Stimulated activated naive B cell treated with anti-CD40 and anti-IgM and Interleukin-4, amounts not matched to agents 10 μg/mL and 1 μg/mL and 100 μg/mL, for 72 hours (primary cell): ENCODE measurements around the gene INSYN2A.

ENCODE experiments used
- ATAC-seq, 2 donors: fragments of 150-1000 bp; cut with Tn5 transposase; replicated peaks; 2 replicates each; pipeline ENCODE4 v1.10.0; 2021; ENCODE audit warnings: moderate library complexity in 1 of 2
- DNase-seq: peaks from one replicate; pipeline ENCODE4 v3.0.0; 2021
- H3K27ac Mint-ChIP-seq: one replicate; pipeline ENCODE4 v1.8.0; 2022; ENCODE audit warnings: mild to moderate bottlenecking, mixed read lengths
- H3K27me3 Mint-ChIP-seq, 2 donors: one replicate each; pipeline ENCODE4 v1.8.0; 2022; ENCODE audit warnings: mixed read lengths in 2 of 2
- H3K36me3 Mint-ChIP-seq, 2 donors: one replicate each; pipeline ENCODE4 v1.8.0; 2022; ENCODE audit warnings: mixed read lengths in 2 of 2, mild to moderate bottlenecking in 1 of 2
- H3K4me1 Mint-ChIP-seq, 2 donors: one replicate each; pipeline ENCODE4 v1.8.0; 2022; ENCODE audit warnings: mixed read lengths in 2 of 2, mild to moderate bottlenecking in 1 of 2
- H3K4me3 Mint-ChIP-seq, 2 donors: one replicate each; pipeline ENCODE4 v1.8.0; 2022; ENCODE audit warnings: mild to moderate bottlenecking in 2 of 2, mixed read lengths in 2 of 2, moderate library complexity in 1 of 2
- H3K9me3 Mint-ChIP-seq, 2 donors: one replicate each; pipeline ENCODE4 v1.8.0; 2022; ENCODE audit warnings: mixed read lengths in 2 of 2, mild to moderate bottlenecking in 1 of 2

Gene INSYN2A

GRCh38 chr10:127186813-127187212, 9.6 kb downstream of the INSYN2A start:
- Mint-ChIP-seq H3K9me3 (peaks cover 0 to 3% of the 10 kb centered on the region in 2 donors), H3K4me1 (no peaks in the 10 kb centered on the region), H3K4me3 (no peak overlapping the region), H3K27me3 (peaks cover 0 to 6% of the 10 kb centered on the region in 2 donors), H3K36me3 (no peaks in the 10 kb centered on the region), H3K27ac (no peak overlapping the region)
- DNase-seq (no peak), ATAC-seq (no peak)

- no peak overlapping the region for H3K27ac Mint-ChIP-seq
These were observed 11.8 kb downstream of the INSYN2A start for GRCh38 chr10:127184582-127184981.

GRCh38 chr10:127182161-127182560, 14.2 kb downstream of the INSYN2A start:
- peaks cover 0 to 3% of the 10 kb centered on the region in 2 donors for H3K9me3 Mint-ChIP-seq
- no peak overlapping the region for H3K4me3 Mint-ChIP-seq
- H3K27ac Mint-ChIP-seq: no peak overlapping the region

More at GRCh38 chr10:127184582-127184981, 11.8 kb downstream of the INSYN2A start:
- no peaks in the 10 kb centered on the region for H3K4me1 Mint-ChIP-seq
- H3K4me3 Mint-ChIP-seq: no peak overlapping the region
- H3K36me3 Mint-ChIP-seq: no peaks in the 10 kb centered on the region
- peaks cover 0 to 3% of the 10 kb centered on the region in 2 donors for H3K9me3 Mint-ChIP-seq
- no peaks in the 10 kb centered on the region for H3K27me3 Mint-ChIP-seq
- ATAC-seq (no peak), DNase-seq (no peak)

GRCh38 chr10:127179612-127180250, 16.7 kb downstream of the INSYN2A start:
- no peak overlapping the region for H3K4me3 Mint-ChIP-seq
- no peaks in the 10 kb centered on the region for H3K4me1 Mint-ChIP-seq
- no peak overlapping the region for H3K27ac Mint-ChIP-seq
- H3K27me3 Mint-ChIP-seq: no peaks in the 10 kb centered on the region
- no peaks in the 10 kb centered on the region for H3K9me3 Mint-ChIP-seq
- ATAC-seq (no peak), DNase-seq (no peak)
- no peaks in the 10 kb centered on the region for H3K36me3 Mint-ChIP-seq

More at GRCh38 chr10:127182161-127182560, 14.2 kb downstream of the INSYN2A start:
- DNase-seq: no peak
- Mint-ChIP-seq H3K36me3 (no peaks in the 10 kb centered on the region), H3K27me3 (no peaks in the 10 kb centered on the region), H3K4me1 (no peaks in the 10 kb centered on the region)
- no peak for ATAC-seq

GRCh38 chr10:127176649-127177048, 19.7 kb downstream of the INSYN2A start:
- H3K4me1 Mint-ChIP-seq: no peaks in the 10 kb centered on the region

GRCh38 chr10:127175357-127176110, 20.9 kb downstream of the INSYN2A start:
- no peak for ATAC-seq
- no peaks in the 10 kb centered on the region for H3K4me1 Mint-ChIP-seq

More at GRCh38 chr10:127176649-127177048, 19.7 kb downstream of the INSYN2A start:
- ATAC-seq (no peak), DNase-seq (no peak)
- Mint-ChIP-seq H3K27ac (no peak overlapping the region), H3K4me3 (no peak overlapping the region), H3K36me3 (no peaks in the 10 kb centered on the region), H3K9me3 (no peaks in the 10 kb centered on the region), H3K27me3 (no peaks in the 10 kb centered on the region)

GRCh38 chr10:127174866-127175265, 21.5 kb downstream of the INSYN2A start:
- H3K27me3 Mint-ChIP-seq: no peaks in the 10 kb centered on the region
- no peak overlapping the region for H3K27ac Mint-ChIP-seq
- no peaks in the 10 kb centered on the region for H3K4me1 Mint-ChIP-seq
- no peak overlapping the region for H3K4me3 Mint-ChIP-seq
- H3K36me3 Mint-ChIP-seq: no peaks in the 10 kb centered on the region
- ATAC-seq (no peak), DNase-seq (no peak)
- H3K9me3 Mint-ChIP-seq: no peaks in the 10 kb centered on the region

More at GRCh38 chr10:127175357-127176110, 20.9 kb downstream of the INSYN2A start:
- H3K27ac Mint-ChIP-seq: no peak overlapping the region
- no peak for DNase-seq
- H3K36me3 Mint-ChIP-seq: no peaks in the 10 kb centered on the region
- H3K27me3 Mint-ChIP-seq: no peaks in the 10 kb centered on the region
- H3K4me3 Mint-ChIP-seq: no peak overlapping the region
- no peaks in the 10 kb centered on the region for H3K9me3 Mint-ChIP-seq

- ATAC-seq (no peak), DNase-seq (no peak)
- H3K9me3 Mint-ChIP-seq: no peaks in the 10 kb centered on the region
- H3K27ac Mint-ChIP-seq: no peak overlapping the region
- H3K27me3 Mint-ChIP-seq: no peaks in the 10 kb centered on the region
- no peaks in the 10 kb centered on the region for H3K4me1 Mint-ChIP-seq
- H3K4me3 Mint-ChIP-seq: no peak overlapping the region
- no peaks in the 10 kb centered on the region for H3K36me3 Mint-ChIP-seq
These were observed 28.1 kb downstream of the INSYN2A start for GRCh38 chr10:127168261-127168660.

- H3K9me3 Mint-ChIP-seq: no peaks in the 10 kb centered on the region
- DNase-seq: no peak
- H3K27me3 Mint-ChIP-seq: peaks cover 4 to 12% of the 10 kb centered on the region in 2 donors
- H3K36me3 Mint-ChIP-seq: no peaks in the 10 kb centered on the region
- H3K4me3 Mint-ChIP-seq: no peak overlapping the region
- no peaks in the 10 kb centered on the region for H3K4me1 Mint-ChIP-seq
- H3K27ac Mint-ChIP-seq: no peak overlapping the region
- no peak for ATAC-seq
These were observed 33.5 kb downstream of the INSYN2A start for GRCh38 chr10:127162841-127163240.

- Mint-ChIP-seq H3K36me3 (no peaks in the 10 kb centered on the region), H3K4me1 (no peaks in the 10 kb centered on the region), H3K27me3 (peaks cover 4 to 12% of the 10 kb centered on the region in 2 donors), H3K27ac (no peak overlapping the region), H3K9me3 (no peaks in the 10 kb centered on the region), H3K4me3 (no peak overlapping the region)
- DNase-seq (no peak), ATAC-seq (no peak)
These were observed 34.9 kb downstream of the INSYN2A start for GRCh38 chr10:127161482-127161881.

- Mint-ChIP-seq H3K4me3 (no peak overlapping the region), H3K36me3 (no peaks in the 10 kb centered on the region), H3K27ac (no peak overlapping the region), H3K9me3 (no peaks in the 10 kb centered on the region), H3K27me3 (peaks cover 4 to 12% of the 10 kb centered on the region in 2 donors), H3K4me1 (no peaks in the 10 kb centered on the region)
- ATAC-seq (no peak), DNase-seq (no peak)
These were observed 36.6 kb downstream of the INSYN2A start for GRCh38 chr10:127159648-127160245.

GRCh38 chr10:127158662-127159061, 37.7 kb downstream of the INSYN2A start:
- Mint-ChIP-seq H3K27ac (no peak overlapping the region), H3K27me3 (peaks cover 4 to 12% of the 10 kb centered on the region in 2 donors), H3K4me1 (no peaks in the 10 kb centered on the region), H3K9me3 (no peaks in the 10 kb centered on the region), H3K36me3 (no peaks in the 10 kb centered on the region), H3K4me3 (no peak overlapping the region)
- no peak for ATAC-seq
- DNase-seq: no peak

GRCh38 chr10:127157506-127158200, 38.7 kb downstream of the INSYN2A start:
- no peaks in the 10 kb centered on the region for H3K36me3 Mint-ChIP-seq
- H3K27ac Mint-ChIP-seq: no peak overlapping the region
- DNase-seq: no peak
- no peaks in the 10 kb centered on the region for H3K9me3 Mint-ChIP-seq
- no peak for ATAC-seq
- H3K27me3 Mint-ChIP-seq: peaks cover 4 to 12% of the 10 kb centered on the region in 2 donors
- no peak overlapping the region for H3K4me3 Mint-ChIP-seq
- H3K4me1 Mint-ChIP-seq: no peaks in the 10 kb centered on the region

GRCh38 chr10:127157089-127157488, 39.3 kb downstream of the INSYN2A start:
- H3K4me3 Mint-ChIP-seq: no peak overlapping the region
- ATAC-seq (no peak), DNase-seq (no peak)
- H3K9me3 Mint-ChIP-seq: no peaks in the 10 kb centered on the region
- H3K36me3 Mint-ChIP-seq: no peaks in the 10 kb centered on the region
- peaks cover 4 to 12% of the 10 kb centered on the region in 2 donors for H3K27me3 Mint-ChIP-seq
- H3K4me1 Mint-ChIP-seq: no peaks in the 10 kb centered on the region
- no peak overlapping the region for H3K27ac Mint-ChIP-seq
